Measurements from ENCODE around the gene NOC4L. TPM values are rescaled to one million over a fixed set of nuclear protein-coding genes. Genes with fewer than 3 reads are reported as not detected.

NOC4L gene
- total and polyA plus RNA-seq, 7 donors, result 7.9 to 36.7 (median 25.7) TPM

- DNase-seq, result no peak
- no peaks in the 10 kb centered on the region for H3K36me3 ChIP-seq (ENCODE audit: insufficient read depth in 1 of 2, low read depth in 1 of 2)
- H3K4me3 ChIP-seq, result no peak overlapping the region
- peaks cover 0 to 11% (median 0%) of the 10 kb centered on the region in 3 donors for H3K27me3 ChIP-seq (ENCODE audit: insufficient read depth in 3 of 3, low read length in 2 of 3)
- intact Hi-C loops (cut with DNase I), result no loop called here
- ATAC-seq, result no peak
- 41 to 46% (median 42%) methylated on average over 16 of the region's 16 CpGs for WGBS, 3 donors
- TF ChIP-seq CTCF (IDR thresholded peaks at IDR 0.05), result no peak
- peaks cover 5% of the 10 kb centered on the region for H3K4me1 ChIP-seq
- no peak overlapping the region for H3K27ac ChIP-seq
- no peaks in the 10 kb centered on the region for H3K9me3 ChIP-seq
These were observed 41.4 kb downstream of the NOC4L start for GRCh38 chr12:132185705-132186104.

- Histone ChIP-seq H3K27ac (no peak overlapping the region), H3K4me3 (peak overlapping the region; percentile 18), H3K9me3 (no peaks in the 10 kb centered on the region), H3K36me3 (ENCODE audit: insufficient read depth in 1 of 2, low read depth in 1 of 2) (no peaks in the 10 kb centered on the region), H3K4me1 (peaks cover 10% of the 10 kb centered on the region), H3K27me3 (ENCODE audit: insufficient read depth in 3 of 3, low read length in 2 of 3) (peaks cover 0 to 11% (median 0%) of the 10 kb centered on the region in 3 donors)
- DNase-seq, result no peak
- TF ChIP-seq CTCF (IDR thresholded peaks at IDR 0.05), result no peak
- ATAC-seq, result no peak
- 44 to 50% (median 44%) methylated on average over 24 of the region's 24 CpGs for whole genome bisulfite sequencing, 3 donors
- intact Hi-C loops (cut with DNase I), result no loop called here
These were observed 42.1 kb downstream of the NOC4L start for GRCh38 chr12:132186208-132186856.

GRCh38 chr12:132186857-132187620 lies 42.8 kb downstream of the NOC4L start:
- intact Hi-C loops (cut with DNase I), result no loop called here
- DNase-seq (no peak), ATAC-seq (no peak)
- Histone ChIP-seq H3K27ac (no peak overlapping the region), H3K4me3 (no peak overlapping the region), H3K4me1 (peaks cover 10% of the 10 kb centered on the region), H3K36me3 (ENCODE audit: insufficient read depth in 1 of 2, low read depth in 1 of 2) (no peaks in the 10 kb centered on the region), H3K9me3 (no peaks in the 10 kb centered on the region), H3K27me3 (ENCODE audit: insufficient read depth in 3 of 3, low read length in 2 of 3) (peaks cover 0 to 11% (median 0%) of the 10 kb centered on the region in 3 donors)
- TF ChIP-seq CTCF (IDR thresholded peaks at IDR 0.05), result no peak
- WGBS, 3 donors, result 85 to 87% (median 86%) methylated on average over 39 of the region's 39 CpGs

- Histone ChIP-seq H3K4me3 (no peak overlapping the region), H3K36me3 (ENCODE audit: insufficient read depth in 1 of 2, low read depth in 1 of 2) (no peaks in the 10 kb centered on the region), H3K9me3 (no peaks in the 10 kb centered on the region), H3K27me3 (ENCODE audit: insufficient read depth in 3 of 3, low read length in 2 of 3) (peaks cover 0 to 11% (median 2%) of the 10 kb centered on the region in 3 donors), H3K27ac (no peak overlapping the region), H3K4me1 (peaks cover 10% of the 10 kb centered on the region)
- intact Hi-C loops (cut with DNase I), result no loop called here
- TF ChIP-seq CTCF (IDR thresholded peaks at IDR 0.05), result no peak
- no peak for ATAC-seq
- no peak for DNase-seq
- WGBS, 3 donors, result 85 to 86% (median 86%) methylated on average over 34 to 35 of the region's 35 CpGs
These were observed 43.6 kb downstream of the NOC4L start for GRCh38 chr12:132187646-132188450.
